ENCODE results near the gene CDV3. TPM values are rescaled to one million over a fixed set of nuclear protein-coding genes. Genes with fewer than 3 reads are reported as not detected.
A peak's percentile ranks its signal among the peaks of the same experiment; 100 is the strongest.
"Not testable (repeated sequence)": the region's sequence is repeated elsewhere in the genome, so short reads cannot be mapped to it uniquely, and the experiment has no call there.

Gene CDV3
- polyA plus RNA-seq (ENCODE audit: insufficient read length) = 151 TPM

GRCh38 chr3:133573629-133574194 lies at the start of gene CDV3:
Gene CDV3, plus strand, starts transcription at chr3:133573686. Its CDS starts 359 bp downstream, at chr3:133574045.
- no peak for DNase-seq

- DNase-seq = not testable (repeated sequence)
These were observed 49.7 kb upstream of the CDV3 start for GRCh38 chr3:133523758-133524157.

GRCh38 chr3:133525435-133525834 lies 48.1 kb upstream of the CDV3 start:
- DNase-seq = peak; percentile 54

- DNase-seq = peak; percentile 46
These were observed 46.3 kb upstream of the CDV3 start for GRCh38 chr3:133527081-133527715.

- DNase-seq = no peak
These were observed 43.7 kb upstream of the CDV3 start for GRCh38 chr3:133529809-133530208.

- DNase-seq = no peak
These were observed 41.5 kb upstream of the CDV3 start for GRCh38 chr3:133531981-133532380.

- no peak for DNase-seq
These were observed 40.5 kb upstream of the CDV3 start for GRCh38 chr3:133532951-133533350.

- DNase-seq = no peak
These were observed 37.3 kb upstream of the CDV3 start for GRCh38 chr3:133535971-133536881.

GRCh38 chr3:133537131-133537530 lies 36.4 kb upstream of the CDV3 start:
- not testable (repeated sequence) for DNase-seq

- DNase-seq = no peak
These were observed 35.3 kb upstream of the CDV3 start for GRCh38 chr3:133538154-133538553.

- no peak for DNase-seq
These were observed 32.4 kb upstream of the CDV3 start for GRCh38 chr3:133540896-133541674.

GRCh38 chr3:133542871-133543270 lies 30.6 kb upstream of the CDV3 start:
- no peak for DNase-seq

- DNase-seq = not testable (repeated sequence)
These were observed 28.5 kb upstream of the CDV3 start for GRCh38 chr3:133544983-133545382.

GRCh38 chr3:133547432-133548041 lies 25.9 kb upstream of the CDV3 start:
- DNase-seq = peak; percentile 52

GRCh38 chr3:133548090-133548489 lies 25.4 kb upstream of the CDV3 start:
- no peak for DNase-seq

GRCh38 chr3:133549565-133549964 lies 23.9 kb upstream of the CDV3 start:
- no peak for DNase-seq

GRCh38 chr3:133551589-133551988 lies 21.9 kb upstream of the CDV3 start:
- not testable (repeated sequence) for DNase-seq

GRCh38 chr3:133561679-133562078 lies 11.8 kb upstream of the CDV3 start:
- DNase-seq = no peak

- no peak for DNase-seq
These were observed 11.1 kb upstream of the CDV3 start for GRCh38 chr3:133562376-133562775.

GRCh38 chr3:133563186-133563591 lies 10.3 kb upstream of the CDV3 start:
- no peak for DNase-seq

GRCh38 chr3:133563816-133564215 lies 9.7 kb upstream of the CDV3 start:
- DNase-seq = no peak
